Tibial artery (tissue), 4 donors: ENCODE data around the gene AIRE.

Source experiments
- DNase-seq, 2 donors: peaks; one replicate each; pipeline ENCODE4 v3.0.0-alpha.2; 2019
- H3K27ac ChIP-seq, 2 donors: fragments of 200-600 bp; sonication (generic) in 1 of 2; 1 replicate in 1 of 2; 2 replicates in 1 of 2; pipeline ENCODE4 v1.5.1; 2018 to 2019; ENCODE audit warnings: mild to moderate bottlenecking in 1 of 2
- H3K27me3 ChIP-seq, 2 donors: fragments of 200-600 bp; sonication (generic) in 1 of 2; one replicate each; pipeline versions ENCODE4 v1.5.1 to v1.6.0; 2016 to 2019
- H3K36me3 ChIP-seq, 3 donors: fragments of 200-600 bp; sonication (generic) in 2 of 3; one replicate each; pipeline ENCODE4 v1.5.1; 2016 to 2019; ENCODE audit warnings: mild to moderate bottlenecking in 2 of 3
- H3K4me1 ChIP-seq, 4 donors: fragments of 200-600 bp; sonication (generic) in 2 of 4; 1 replicate in 3 of 4; 2 replicates in 1 of 4; pipeline ENCODE4 v1.5.1; 2016 to 2019
- H3K4me3 ChIP-seq, 2 donors: fragments of 200-600 bp; sonication (generic) in 1 of 2; 1 replicate in 1 of 2; 2 replicates in 1 of 2; pipeline ENCODE4 v1.5.1; 2018 to 2019; ENCODE audit warnings: mild to moderate bottlenecking in 2 of 2
- H3K9me3 ChIP-seq, 3 donors: fragments of 200-600 bp; sonication (generic) in 1 of 3; one replicate each; pipeline ENCODE4 v1.5.1; 2016 to 2019
- CTCF ChIP-seq, 2 experiments: fragments of 200-600 bp in 1 of 2; fragments of 450-650 bp in 1 of 2; IDR thresholded peaks; one replicate each; pipeline ENCODE4 v1.5.1; 2017 to 2019; ENCODE audit warnings: antibody characterized with exemption in 2 of 2, mild to moderate bottlenecking in 1 of 2, moderate library complexity in 1 of 2
- intact Hi-C: fragments of 100-400 bp; cut with DNase I; formaldehyde crosslinking; loops from one replicate; pipeline ENCODE4 v1.15.0; 2023; ENCODE audit warnings: low total_unique reads

AIRE gene

DNA sequence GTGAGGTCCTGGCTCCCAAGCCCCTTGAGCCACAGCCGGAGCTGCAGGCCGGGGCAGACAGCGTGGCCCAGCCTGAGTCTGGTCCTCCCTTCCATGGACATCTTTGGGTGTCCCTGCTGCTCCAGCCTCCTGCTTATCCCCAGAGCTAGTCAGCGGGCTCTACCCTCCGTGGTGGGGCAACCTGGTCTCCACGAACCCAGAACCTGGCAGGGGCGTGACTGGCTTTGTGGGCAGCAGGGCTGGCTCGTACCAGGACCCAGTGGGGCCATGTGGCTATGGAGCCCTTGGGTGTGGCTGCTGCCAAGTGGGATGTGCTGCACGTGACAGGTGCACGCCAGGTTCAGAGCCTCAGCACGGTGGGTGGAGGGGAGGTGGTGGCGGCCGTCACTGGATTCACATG, 35.2 kb downstream of the AIRE start:
- no peak for TF ChIP-seq CTCF (IDR thresholded peaks at IDR 0.05)
- intact Hi-C loops, result loop anchor here (10.0 kb wide), 1 partner anchor 506 kb away; no protein-coding TSS in a partner anchor
- H3K4me1 ChIP-seq, result no peaks in the 10 kb centered on the region
- H3K9me3 ChIP-seq, result no peaks in the 10 kb centered on the region
- DNase-seq, result no peak
- peaks cover 14 to 100% (median 97%) of the 10 kb centered on the region in 3 donors for H3K36me3 ChIP-seq
- H3K27me3 ChIP-seq, result no peaks in the 10 kb centered on the region
- H3K27ac ChIP-seq, result no peak overlapping the region
- H3K4me3 ChIP-seq, result no peak overlapping the region

DNA sequence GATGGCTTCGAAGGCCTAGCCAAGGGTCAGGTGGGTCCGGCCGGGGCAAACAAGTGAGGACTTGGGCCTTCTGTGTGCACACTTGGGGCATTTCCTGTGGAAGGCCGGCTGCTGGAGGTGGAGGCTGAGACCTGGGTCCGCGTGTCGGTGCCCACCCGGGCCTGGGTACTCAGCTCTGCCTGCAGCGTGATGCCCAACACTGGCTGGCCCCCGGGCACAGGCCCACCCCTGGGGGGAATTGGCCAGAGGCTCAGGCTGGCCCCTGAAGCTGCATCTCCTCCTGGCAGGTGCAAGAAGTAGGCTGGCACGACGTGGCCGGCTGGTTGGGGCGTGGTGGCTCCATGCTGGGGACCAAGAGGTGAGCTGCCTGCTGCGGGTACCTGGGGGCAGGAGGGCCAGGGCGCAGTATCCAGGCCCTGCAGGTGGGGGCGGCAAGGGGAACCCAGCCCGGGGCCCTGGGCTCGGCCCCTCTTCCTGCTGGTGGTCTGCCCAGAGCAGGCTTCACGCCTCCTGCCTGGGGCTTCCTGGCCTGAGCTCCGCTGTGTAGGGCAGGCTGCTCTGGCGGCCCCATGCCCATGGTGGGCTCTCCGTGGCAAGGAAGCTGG, 36.3 kb downstream of the AIRE start:
- Histone ChIP-seq H3K27me3 (no peaks in the 10 kb centered on the region), H3K4me3 (no peak overlapping the region), H3K4me1 (no peaks in the 10 kb centered on the region), H3K9me3 (no peaks in the 10 kb centered on the region), H3K36me3 (peaks cover 14 to 100% (median 97%) of the 10 kb centered on the region in 3 donors), H3K27ac (no peak overlapping the region)
- intact Hi-C loops, result loop anchor here (10.0 kb wide), 1 partner anchor 507 kb away; no protein-coding TSS in a partner anchor
- TF ChIP-seq CTCF (IDR thresholded peaks at IDR 0.05), result no peak
- no peak for DNase-seq

DNA sequence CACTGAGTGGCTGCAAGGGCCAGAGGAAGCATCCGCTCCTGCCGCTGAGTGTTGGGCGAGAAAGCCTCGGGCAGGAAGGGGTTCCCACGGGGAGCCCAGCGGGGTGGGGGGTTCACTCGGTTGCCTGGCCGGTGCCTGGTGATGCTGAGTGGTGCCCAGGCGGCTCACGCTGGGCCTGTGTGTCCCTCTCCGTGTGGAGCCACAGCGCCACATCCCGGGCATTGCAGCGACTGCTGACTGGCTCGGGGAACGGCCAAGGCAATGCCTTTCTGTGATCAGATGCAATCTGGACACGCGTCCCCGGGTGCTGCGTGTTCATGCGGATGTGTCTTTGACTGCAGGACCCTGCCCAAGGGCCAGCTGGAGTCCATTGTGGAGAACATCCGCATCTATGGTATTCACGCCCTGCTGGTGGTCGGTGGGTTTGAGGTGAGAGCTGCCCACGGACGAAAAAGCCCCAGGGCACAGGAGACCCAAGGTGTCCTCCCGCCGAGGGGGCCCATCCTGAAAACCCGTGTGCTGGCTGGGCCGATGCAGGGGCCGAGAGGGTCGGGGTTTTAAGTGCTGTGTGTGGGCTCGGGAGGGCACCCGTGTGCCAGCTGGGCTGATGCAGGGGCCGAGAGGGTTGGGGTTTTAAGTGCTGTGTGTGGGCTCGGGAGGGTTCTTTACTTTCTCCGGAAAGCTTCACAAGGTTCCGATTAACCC, 37.1 kb downstream of the AIRE start:
- H3K36me3 ChIP-seq, result peaks cover 14 to 100% (median 95%) of the 10 kb centered on the region in 3 donors
- DNase-seq, result no peak
- no peak overlapping the region for H3K4me3 ChIP-seq
- no peak for TF ChIP-seq CTCF (IDR thresholded peaks at IDR 0.05)
- intact Hi-C loops, result loop anchor here (10.0 kb wide), 1 partner anchor 508 kb away; no protein-coding TSS in a partner anchor
- H3K27me3 ChIP-seq, result no peaks in the 10 kb centered on the region
- H3K27ac ChIP-seq, result no peak overlapping the region
- H3K4me1 ChIP-seq, result no peaks in the 10 kb centered on the region
- no peaks in the 10 kb centered on the region for H3K9me3 ChIP-seq

- no peak for TF ChIP-seq CTCF (IDR thresholded peaks at IDR 0.05)
- peaks cover 14 to 100% (median 87%) of the 10 kb centered on the region in 3 donors for H3K36me3 ChIP-seq
These were observed 37.9 kb downstream of the AIRE start for GRCh38 chr21:44323591-44323990.

GRCh38 chr21:44324106-44324853, 38.6 kb downstream of the AIRE start:
- Histone ChIP-seq H3K4me1 (no peaks in the 10 kb centered on the region), H3K27ac (no peak overlapping the region), H3K9me3 (no peaks in the 10 kb centered on the region), H3K27me3 (no peaks in the 10 kb centered on the region), H3K4me3 (no peak overlapping the region), H3K36me3 (peaks cover 14 to 93% (median 83%) of the 10 kb centered on the region in 3 donors)
- intact Hi-C loops, result loop anchor here (10.0 kb wide), 1 partner anchor 509 kb away; no protein-coding TSS in a partner anchor
- TF ChIP-seq CTCF (IDR thresholded peaks at IDR 0.05), result no peak
- DNase-seq, result no peak

More at GRCh38 chr21:44323591-44323990, 37.9 kb downstream of the AIRE start:
- no peaks in the 10 kb centered on the region for H3K4me1 ChIP-seq
- DNase-seq, result no peak
- no peak overlapping the region for H3K27ac ChIP-seq
- no peaks in the 10 kb centered on the region for H3K27me3 ChIP-seq
- no peak overlapping the region for H3K4me3 ChIP-seq
- no peaks in the 10 kb centered on the region for H3K9me3 ChIP-seq
- intact Hi-C loops, result loop anchor here (10.0 kb wide), 1 partner anchor 509 kb away; no protein-coding TSS in a partner anchor
